Measurements from ENCODE around the gene SSTR3.

- TF ChIP-seq CTCF (conservative IDR thresholded peaks at IDR 0.05; ENCODE audit: low read depth, low read length) = no peak
- TF ChIP-seq POLR2A (IDR thresholded peaks at IDR 0.05; ENCODE audit: low read depth, low read length) = no peak
- TF ChIP-seq SMC3 (IDR thresholded peaks at IDR 0.05; ENCODE audit: low read depth, low read length) = no peak
- TF ChIP-seq MAZ (IDR thresholded peaks at IDR 0.05; ENCODE audit: borderline replicate concordance, low read depth, low read length) = no peak
- no peak for TF ChIP-seq BHLHE40 (IDR thresholded peaks at IDR 0.05; ENCODE audit: low read depth, low read length)
- TF ChIP-seq RFX5 (IDR thresholded peaks at IDR 0.05; ENCODE audit: low read depth, low read length) = no peak
These were observed 18.6 kb downstream of the SSTR3 start for GRCh38 chr22:37193629-37194191.
